Measurements from ENCODE around the gene C1QTNF5. TPM values are rescaled to one million over a fixed set of nuclear protein-coding genes. Genes with fewer than 3 reads are reported as not detected.

C1QTNF5 gene
- total RNA-seq, 1 experiment from 2014 or later, result 0.33 TPM

- no peak overlapping the region for H3K27ac ChIP-seq (ENCODE audit: insufficient read length, low read depth, low read length)
- no peak overlapping the region for H2AK5ac ChIP-seq (ENCODE audit: insufficient read length, low read length)
- H3K36me3 Mint-ChIP-seq (ENCODE audit: insufficient read depth in 1 of 3, low read depth in 3 of 3), result no peaks in the 10 kb centered on the region
- H3K23me2 ChIP-seq (ENCODE audit: insufficient read length, low read depth, low read length, poor library complexity, severe bottlenecking), result peaks cover 32% of the 10 kb centered on the region
- H2BK20ac ChIP-seq (ENCODE audit: low read depth, low read length, poor library complexity, severe bottlenecking), result no peak overlapping the region
- no peak overlapping the region for H4K5ac ChIP-seq (ENCODE audit: insufficient read length, low read depth, low read length)
- H3K4me3 Mint-ChIP-seq, result peak overlapping the region; percentile 54 to 61; a peak in 4 of 5 replicates
- WGBS (ENCODE audit: extremely low coverage, insufficient read length, low lambda C conversion rate), result no CpG with 5 or more reads among the region's 17 CpGs
- peak overlapping the region; percentile 72 for H3K4me2 ChIP-seq (ENCODE audit: insufficient read depth, insufficient read length, low read length)
- H3K27me3 Mint-ChIP-seq (ENCODE audit: low read depth), result peaks cover 25% of the 10 kb centered on the region
- DNase-seq, result peak; percentile 54
- peaks cover 15% of the 10 kb centered on the region; the same call in 1 of the 2 replicates for H3K4me1 ChIP-seq (ENCODE audit: insufficient read depth, low read length)
- H4K20me1 ChIP-seq (ENCODE audit: control insufficient read depth, insufficient read depth, insufficient read length), result no peaks in the 10 kb centered on the region
- H3T11ph ChIP-seq (ENCODE audit: low read length), result no peak overlapping the region
- H3K56ac ChIP-seq (ENCODE audit: insufficient read length, low read depth, low read length), result no peak overlapping the region
- no peak overlapping the region for H3K4ac ChIP-seq (ENCODE audit: low read depth, low read length)
- H3K9me3 Mint-ChIP-seq, result no peaks in the 10 kb centered on the region; a peak in 1 of 5 replicates
- no peak overlapping the region for H2AFZ ChIP-seq (ENCODE audit: low read length)
- H3K9me3 ChIP-seq (ENCODE audit: control insufficient read depth, low read depth, low read length), result no peaks in the 10 kb centered on the region
- no peak overlapping the region for H3K9ac ChIP-seq (ENCODE audit: extremely low read depth, insufficient read length, low read length)
- H3K27me3 ChIP-seq (ENCODE audit: insufficient read depth, low read length), result peaks cover 9% of the 10 kb centered on the region; the same call in 1 of the 2 replicates
- no peak overlapping the region for H2BK15ac ChIP-seq (ENCODE audit: low read depth, low read length)
- H3K14ac ChIP-seq (ENCODE audit: insufficient read depth, low read length), result peak overlapping the region; percentile 10; the same call in 1 of the 2 replicates
- no peak overlapping the region for H3K27ac Mint-ChIP-seq
- H3K79me1 ChIP-seq (ENCODE audit: insufficient read depth, low read depth, low read length, poor library complexity, severe bottlenecking), result no peaks in the 10 kb centered on the region
- H4K91ac ChIP-seq (ENCODE audit: insufficient read length, low read depth, low read length), result no peak overlapping the region
- no peak overlapping the region for H2BK12ac ChIP-seq (ENCODE audit: insufficient read length, low read depth, low read length)
- H3K23ac ChIP-seq (ENCODE audit: insufficient read length, low read depth, low read length), result no peak overlapping the region
- H2BK120ac ChIP-seq (ENCODE audit: low read depth, low read length, poor library complexity, severe bottlenecking), result no peak overlapping the region
- peak overlapping the region; percentile 47 for H3K18ac ChIP-seq (ENCODE audit: insufficient read length, low read depth, low read length)
- H3K4me1 Mint-ChIP-seq, result peaks cover 46 to 48% of the 10 kb centered on the region in 2 experiments
- no peak overlapping the region for H2BK5ac ChIP-seq (ENCODE audit: insufficient read length, low read length)
- no peaks in the 10 kb centered on the region for H3K79me2 ChIP-seq (ENCODE audit: insufficient read depth, low read length)
- no peak for TF ChIP-seq CTCF (conservative IDR thresholded peaks at IDR 0.05)
- H4K8ac ChIP-seq (replicated peaks; ENCODE audit: insufficient read length, low read depth, low read length), result no peak overlapping the region
Observed at GRCh38 chr11:119320240-119320775, 20.4 kb downstream of the C1QTNF5 start.

All from H9 (cell line).